Stimulated activated CD4-positive, alpha-beta T cell treated with anti-CD3 and anti-CD28 coated beads, TNF-alpha, amount 100 ng/mL, for 24 hours (primary cell): Measurements from ENCODE around the gene PLCB4.
"Not testable (repeated sequence)": the region's sequence is repeated elsewhere in the genome, so short reads cannot be mapped to it uniquely, and the experiment has no call there.

Source experiments
- DNase-seq, 3 experiments: peaks; one replicate each; pipeline ENCODE4 v3.0.0-alpha.2; 2020; ENCODE audit warnings: low read depth in 3 of 3

PLCB4 gene

GRCh38 chr20:9359561-9360308 is 290.8 kb downstream of the PLCB4 start:
- no peak for DNase-seq

- no peak for DNase-seq
Measured at GRCh38 chr20:9360431-9360830, 291.5 kb downstream of the PLCB4 start.

GRCh38 chr20:9363673-9364072 is 294.8 kb downstream of the PLCB4 start:
- DNase-seq: no peak

- DNase-seq: no peak
Measured at GRCh38 chr20:9367328-9367727, 298.4 kb downstream of the PLCB4 start.

- DNase-seq: no peak
Measured at GRCh38 chr20:9367746-9368145, 298.9 kb downstream of the PLCB4 start.

- no peak for DNase-seq
Measured at GRCh38 chr20:9368893-9369292, 300.0 kb downstream of the PLCB4 start.

- no peak for DNase-seq
Measured at GRCh38 chr20:9369557-9369956, 300.7 kb downstream of the PLCB4 start.

GRCh38 chr20:9374072-9374471 is 305.2 kb downstream of the PLCB4 start:
- no peak for DNase-seq

GRCh38 chr20:9374480-9374879 is 305.6 kb downstream of the PLCB4 start:
- DNase-seq: no peak

- no peak for DNase-seq
Measured at GRCh38 chr20:9375221-9375681, 306.4 kb downstream of the PLCB4 start.

GRCh38 chr20:9377007-9377406 is 308.1 kb downstream of the PLCB4 start:
- DNase-seq: no peak

- DNase-seq: not testable (repeated sequence)
Measured at GRCh38 chr20:9385345-9386310, 316.7 kb downstream of the PLCB4 start.

- DNase-seq: no peak
Measured at GRCh38 chr20:9388160-9388812, 319.4 kb downstream of the PLCB4 start.

GRCh38 chr20:9388813-9389161 is 319.9 kb downstream of the PLCB4 start:
- DNase-seq: no peak

GRCh38 chr20:9389346-9389745 is 320.5 kb downstream of the PLCB4 start:
- no peak for DNase-seq

- no peak for DNase-seq
Measured at GRCh38 chr20:9390441-9390840, 321.6 kb downstream of the PLCB4 start.

GRCh38 chr20:9392892-9393857 is 324.3 kb downstream of the PLCB4 start:
- no peak for DNase-seq

- DNase-seq: no peak
Measured at GRCh38 chr20:9395971-9396370, 327.1 kb downstream of the PLCB4 start.

- DNase-seq: no peak
Measured at GRCh38 chr20:9397928-9398327, 329.0 kb downstream of the PLCB4 start.

- no peak for DNase-seq
Measured at GRCh38 chr20:9398882-9399281, 330.0 kb downstream of the PLCB4 start.

- DNase-seq: no peak
Measured at GRCh38 chr20:9399322-9399721, 330.4 kb downstream of the PLCB4 start.
